ENCODE results near the gene KIF2A.

DNA sequence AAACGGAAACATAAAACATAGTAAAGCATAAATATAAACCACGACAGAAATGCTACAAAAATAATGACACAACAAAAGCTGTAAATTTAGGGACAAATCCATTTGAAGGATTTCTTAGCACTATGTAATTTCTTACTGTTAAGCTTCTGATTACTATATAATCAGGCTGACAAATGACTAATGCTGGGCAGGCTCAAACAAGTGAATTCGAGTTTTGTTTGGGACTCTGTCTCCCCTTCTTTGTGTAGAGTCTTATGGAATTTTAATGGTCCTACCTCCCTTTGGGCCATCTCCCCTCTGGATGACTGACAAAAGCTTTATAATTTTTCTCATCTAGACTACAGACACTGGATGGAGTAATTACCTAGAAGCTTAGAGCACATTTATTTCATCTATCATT lies 24.6 kb upstream of the KIF2A start:
- TF ChIP-seq NFIC (IDR thresholded peaks at IDR 0.05) (no peak), RAD21 (IDR thresholded peaks at IDR 0.05; ENCODE audit: low read depth) (no peak)

Measured in Ishikawa (cell line).